HepG2 (cell line): ENCODE results near the gene CSF1R.

Experiments
- EZH2 ChIP-seq: conservative IDR thresholded peaks from 2 replicates; pipeline ENCODE4 v1.6.1; 2012; ENCODE audit warnings: mild to moderate bottlenecking, low read depth, low read length, moderate library complexity
- HOXA9 ChIP-seq: sonication (generic); formaldehyde crosslinking; IDR thresholded peaks from 2 replicates; pipeline ENCODE4 v1.8.1; 2022; ENCODE audit warnings: missing genetic modification reagents, mild to moderate bottlenecking, moderate library complexity, borderline replicate concordance
- TBX3 ChIP-seq: fragments of 450-650 bp; IDR thresholded peaks from 2 replicates; pipeline ENCODE4 v1.6.1; 2017; ENCODE audit warnings: antibody characterized with exemption, mild to moderate bottlenecking, inconsistent platforms, borderline replicate concordance
- ZNF350 ChIP-seq: sonication (generic); formaldehyde crosslinking; IDR thresholded peaks from 2 replicates; pipeline ENCODE4 v1.4.0; 2020; ENCODE audit warnings: mild to moderate bottlenecking, low read depth, missing genetic modification reagents, borderline replicate concordance
- ZNF552 ChIP-seq: sonication (generic); formaldehyde crosslinking; IDR thresholded peaks from 2 replicates; pipeline ENCODE4 v1.9.0; 2022; ENCODE audit warnings: missing genetic modification reagents, mild to moderate bottlenecking, borderline replicate concordance
- TF ChIP-seq, protein P1 (sequence below): sonication (generic); formaldehyde crosslinking; IDR thresholded peaks from 2 replicates; pipeline ENCODE4 v1.9.0; 2021; ENCODE audit warnings: missing genetic modification reagents, mild to moderate bottlenecking, borderline replicate concordance
- TF ChIP-seq, protein P2 (sequence below): sonication (generic); formaldehyde crosslinking; IDR thresholded peaks from 2 replicates; pipeline ENCODE4 v1.5.0; 2020; ENCODE audit warnings: mild to moderate bottlenecking, missing genetic modification reagents, moderate library complexity

DNA sequence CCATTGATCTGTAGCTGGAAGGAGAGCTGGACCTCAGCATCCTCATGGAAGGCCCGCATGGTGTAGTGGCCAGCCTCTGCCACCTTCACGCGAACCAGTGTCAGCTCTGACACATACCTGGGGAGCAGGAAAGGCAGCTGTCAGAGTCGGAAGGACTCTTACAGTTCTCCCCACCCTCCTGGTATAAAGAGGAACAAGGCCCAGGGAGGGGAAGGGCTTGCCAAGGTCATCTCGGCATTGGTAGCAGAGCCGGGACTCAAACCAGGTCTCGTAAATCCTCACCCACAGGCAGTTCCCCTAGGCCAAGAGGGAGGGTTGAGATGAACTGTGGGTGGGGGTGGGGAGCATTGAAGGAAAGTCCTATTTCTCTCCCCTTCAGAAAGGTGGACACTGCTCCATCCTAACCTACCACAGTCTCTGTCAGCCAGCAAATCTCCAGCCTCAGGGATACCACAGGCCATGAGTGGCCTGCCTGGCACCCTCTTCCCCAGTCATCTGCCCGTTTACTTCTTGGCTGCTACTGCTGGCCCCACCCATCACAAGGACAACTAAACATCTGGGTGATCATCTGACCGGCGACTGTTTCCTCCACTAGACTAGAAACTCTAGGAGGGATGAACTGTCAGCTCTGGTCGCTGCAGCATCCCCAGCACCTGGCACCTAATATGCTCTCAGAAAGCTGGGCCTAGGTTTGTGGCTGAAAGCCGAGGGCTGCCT is 45.8 kb upstream of the CSF1R start:
- TF ChIP-seq ZNF552 (CRISPR knock-in tag) (no peak), TBX3 (no peak), ZNF350 (CRISPR knock-in tag) (no peak), EZH2 (no peak), HOXA9 (CRISPR knock-in tag) (no peak)
- TF ChIP-seq, protein P1, sequence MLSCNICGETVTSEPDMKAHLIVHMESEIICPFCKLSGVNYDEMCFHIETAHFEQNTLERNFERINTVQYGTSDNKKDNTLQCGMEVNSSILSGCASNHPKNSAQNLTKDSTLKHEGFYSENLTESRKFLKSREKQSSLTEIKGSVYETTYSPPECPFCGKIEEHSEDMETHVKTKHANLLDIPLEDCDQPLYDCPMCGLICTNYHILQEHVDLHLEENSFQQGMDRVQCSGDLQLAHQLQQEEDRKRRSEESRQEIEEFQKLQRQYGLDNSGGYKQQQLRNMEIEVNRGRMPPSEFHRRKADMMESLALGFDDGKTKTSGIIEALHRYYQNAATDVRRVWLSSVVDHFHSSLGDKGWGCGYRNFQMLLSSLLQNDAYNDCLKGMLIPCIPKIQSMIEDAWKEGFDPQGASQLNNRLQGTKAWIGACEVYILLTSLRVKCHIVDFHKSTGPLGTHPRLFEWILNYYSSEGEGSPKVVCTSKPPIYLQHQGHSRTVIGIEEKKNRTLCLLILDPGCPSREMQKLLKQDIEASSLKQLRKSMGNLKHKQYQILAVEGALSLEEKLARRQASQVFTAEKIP (CRISPR knock-in tag), result no peak
- TF ChIP-seq, protein P2, sequence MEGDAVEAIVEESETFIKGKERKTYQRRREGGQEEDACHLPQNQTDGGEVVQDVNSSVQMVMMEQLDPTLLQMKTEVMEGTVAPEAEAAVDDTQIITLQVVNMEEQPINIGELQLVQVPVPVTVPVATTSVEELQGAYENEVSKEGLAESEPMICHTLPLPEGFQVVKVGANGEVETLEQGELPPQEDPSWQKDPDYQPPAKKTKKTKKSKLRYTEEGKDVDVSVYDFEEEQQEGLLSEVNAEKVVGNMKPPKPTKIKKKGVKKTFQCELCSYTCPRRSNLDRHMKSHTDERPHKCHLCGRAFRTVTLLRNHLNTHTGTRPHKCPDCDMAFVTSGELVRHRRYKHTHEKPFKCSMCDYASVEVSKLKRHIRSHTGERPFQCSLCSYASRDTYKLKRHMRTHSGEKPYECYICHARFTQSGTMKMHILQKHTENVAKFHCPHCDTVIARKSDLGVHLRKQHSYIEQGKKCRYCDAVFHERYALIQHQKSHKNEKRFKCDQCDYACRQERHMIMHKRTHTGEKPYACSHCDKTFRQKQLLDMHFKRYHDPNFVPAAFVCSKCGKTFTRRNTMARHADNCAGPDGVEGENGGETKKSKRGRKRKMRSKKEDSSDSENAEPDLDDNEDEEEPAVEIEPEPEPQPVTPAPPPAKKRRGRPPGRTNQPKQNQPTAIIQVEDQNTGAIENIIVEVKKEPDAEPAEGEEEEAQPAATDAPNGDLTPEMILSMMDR, result no peak
